Activated T-helper 1 cell treated with anti-CD3 and anti-CD28 coated beads, Interleukin-2, amount 50 U/mL, for 16 hours (primary cell): ENCODE data around the gene MYO18A.

ENCODE experiments used
- DNase-seq, 2 donors: peaks; one replicate each; pipeline ENCODE4 v3.0.0-alpha.2; 2020; ENCODE audit warnings: low read depth in 1 of 2, low spot score in 1 of 2

The MYO18A gene

DNA sequence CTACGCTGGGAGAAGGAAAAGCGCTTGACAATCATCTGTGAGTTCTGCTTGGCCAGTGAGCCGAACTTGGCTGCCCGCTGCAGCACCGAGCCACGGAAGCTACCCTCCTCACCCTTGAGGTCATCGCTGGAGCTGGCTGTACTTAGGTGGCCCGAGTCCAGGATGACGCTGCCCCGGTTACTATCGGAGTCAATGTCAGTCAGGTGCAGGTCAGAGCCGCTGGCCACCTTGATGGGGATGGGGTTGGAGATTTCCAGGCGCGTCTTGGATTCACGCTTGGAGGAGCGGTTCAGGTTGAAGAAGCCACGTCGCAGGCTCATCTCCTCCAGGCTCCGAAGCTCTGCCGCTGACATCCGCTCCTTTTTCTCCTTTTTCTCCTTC is 13.7 kb downstream of the MYO18A start:
- DNase-seq = no peak

- DNase-seq = no peak
Observed at GRCh38 chr17:29165800-29166506, 14.2 kb downstream of the MYO18A start.

- DNase-seq = no peak
Observed at GRCh38 chr17:29165261-29165660, 14.9 kb downstream of the MYO18A start.

DNA sequence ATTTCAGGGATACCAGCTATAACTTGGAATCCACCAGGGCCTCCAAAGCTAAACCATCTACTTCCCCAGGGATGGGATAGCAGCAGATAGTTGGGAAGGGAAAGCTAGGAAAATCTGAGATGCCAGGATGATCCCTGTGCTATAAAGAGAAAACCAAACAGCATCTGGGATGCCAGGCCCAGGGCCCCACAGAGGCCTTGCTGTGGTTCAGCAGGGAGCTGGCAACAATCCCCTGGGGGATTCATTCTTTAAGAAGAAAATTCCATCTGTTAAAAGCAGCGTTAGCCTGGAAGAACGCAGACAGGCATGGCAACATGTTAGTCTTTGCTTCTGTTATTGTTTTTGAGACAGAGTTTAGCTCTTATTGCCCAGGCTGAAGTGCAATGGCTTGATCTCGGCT is 16.6 kb downstream of the MYO18A start:
- no peak for DNase-seq

DNA sequence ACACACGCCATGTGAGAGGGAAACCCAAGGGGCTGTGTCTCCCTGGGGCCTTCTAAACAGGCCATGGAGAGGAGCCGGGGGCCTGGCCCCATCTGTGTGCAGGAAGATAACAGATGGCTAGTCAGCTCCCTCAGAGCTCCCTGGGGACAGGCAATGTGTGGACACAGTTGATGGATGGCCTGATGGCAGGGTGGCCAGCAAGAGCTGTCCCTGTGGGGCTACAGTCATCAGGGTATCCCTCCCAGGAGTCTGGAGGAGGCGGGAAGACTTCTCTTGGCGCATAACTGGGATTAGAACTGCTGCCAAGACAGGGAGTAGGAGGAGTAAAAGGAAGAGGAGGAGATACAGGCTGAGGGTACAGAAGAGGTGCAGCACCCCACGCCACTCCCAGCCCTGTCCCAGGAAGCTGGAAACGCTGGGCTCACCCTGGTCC is 17.3 kb downstream of the MYO18A start:
- no peak for DNase-seq

GRCh38 chr17:29162082-29162908 is 17.9 kb downstream of the MYO18A start:
- DNase-seq = no peak

- DNase-seq = no peak
Observed at GRCh38 chr17:29160253-29160652, 19.9 kb downstream of the MYO18A start.

- DNase-seq = no peak
Observed at GRCh38 chr17:29159306-29159860, 20.8 kb downstream of the MYO18A start.

- no peak for DNase-seq
Observed at GRCh38 chr17:29158488-29159275, 21.5 kb downstream of the MYO18A start.

DNA sequence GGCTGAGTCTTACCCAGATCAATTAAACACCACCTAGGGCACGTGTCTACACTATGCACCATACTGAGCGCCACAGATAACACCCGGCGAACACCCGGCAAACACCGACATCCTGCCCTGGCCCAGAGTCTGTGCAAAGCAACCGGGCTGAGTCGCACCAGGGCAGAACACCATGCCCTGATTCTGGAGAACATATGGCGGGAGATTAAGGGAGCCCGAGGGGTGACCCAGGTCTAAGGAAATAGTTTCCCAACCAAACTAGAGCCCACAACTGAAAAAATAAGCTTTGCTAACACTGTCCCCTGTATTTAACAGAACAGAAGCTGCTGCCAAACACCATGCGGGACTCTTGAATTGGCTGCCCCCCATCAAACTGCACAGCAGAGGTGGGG is 22.1 kb downstream of the MYO18A start:
- no peak for DNase-seq

DNA sequence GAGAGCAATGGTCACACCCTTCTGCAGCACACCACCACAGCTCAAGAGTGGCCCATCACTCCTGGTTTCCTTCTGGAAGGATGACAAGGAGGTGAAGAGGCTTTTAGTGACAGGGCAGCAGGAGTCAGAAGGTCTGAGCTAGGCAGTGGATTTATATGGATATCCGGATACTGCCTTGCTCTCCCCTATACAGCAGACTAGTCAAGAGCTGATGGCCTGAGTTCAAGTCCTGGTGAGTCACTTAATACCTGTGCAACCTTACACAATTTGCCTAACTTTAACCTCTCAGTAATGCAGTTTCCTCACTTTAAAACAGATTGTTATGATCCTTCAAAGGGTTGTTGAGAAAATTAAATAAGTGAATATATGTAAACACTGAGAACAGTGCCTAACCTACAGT is 22.9 kb downstream of the MYO18A start:
- DNase-seq = no peak

DNA sequence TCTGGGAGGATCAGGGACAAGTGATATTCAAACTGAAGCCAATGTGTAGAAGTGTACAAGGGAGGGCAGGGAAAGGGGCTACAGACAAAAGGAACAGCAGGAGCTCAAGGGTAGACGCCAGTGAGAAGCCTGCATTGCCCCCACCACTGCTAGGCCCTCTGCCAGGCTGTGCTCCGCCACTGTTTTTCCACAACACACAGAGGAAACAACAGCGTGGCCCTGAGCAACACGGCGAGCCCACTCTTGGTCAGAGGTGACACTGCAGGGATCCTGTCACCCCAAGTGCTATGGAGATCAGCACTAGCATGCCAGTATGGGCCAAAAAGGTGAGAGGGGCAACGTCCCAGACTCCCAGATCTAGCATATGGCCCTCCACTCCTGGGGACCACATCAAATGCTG is 23.4 kb downstream of the MYO18A start:
- no peak for DNase-seq

GRCh38 chr17:29155966-29156338 is 24.2 kb downstream of the MYO18A start:
- DNase-seq = no peak

DNA sequence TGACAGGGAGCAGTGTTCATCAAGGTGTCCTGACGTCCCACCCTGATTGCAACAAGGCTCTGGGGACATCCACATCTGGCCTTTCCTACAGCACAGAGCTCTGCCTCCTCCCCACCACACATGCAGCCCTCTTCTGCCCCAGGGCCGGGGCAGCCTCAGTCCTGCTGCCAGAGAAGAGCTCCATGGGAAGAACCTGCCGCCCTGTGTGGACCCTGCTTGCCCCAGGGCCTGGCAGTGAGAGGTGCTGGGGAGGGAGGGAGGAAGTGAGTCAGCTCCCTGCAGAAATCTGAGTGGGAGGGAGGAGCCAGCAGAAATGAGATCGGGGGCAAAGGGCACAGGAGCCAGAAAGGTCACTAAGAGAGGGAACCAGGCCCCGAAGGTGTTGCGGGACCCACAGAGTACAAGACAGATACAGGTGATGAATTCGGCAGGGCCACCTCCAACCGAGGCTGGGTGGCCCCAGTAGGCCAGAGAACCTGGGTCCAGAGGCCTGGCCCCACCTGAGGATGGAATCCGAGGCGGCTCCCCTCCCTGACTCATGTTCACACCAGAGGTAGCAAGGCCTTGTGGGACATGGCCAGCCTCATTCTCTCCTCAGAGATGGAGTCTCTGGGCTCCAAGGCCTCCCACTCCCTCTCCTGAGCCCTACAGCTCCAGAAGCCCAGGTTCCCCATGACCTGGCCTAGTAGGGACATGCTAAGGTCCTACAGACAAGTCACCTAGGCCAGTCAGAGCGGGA is 24.8 kb downstream of the MYO18A start:
- DNase-seq = no peak

- no peak for DNase-seq
Observed at GRCh38 chr17:29154516-29155226, 25.5 kb downstream of the MYO18A start.

GRCh38 chr17:29151567-29151966 is 28.6 kb downstream of the MYO18A start:
- DNase-seq = no peak

DNA sequence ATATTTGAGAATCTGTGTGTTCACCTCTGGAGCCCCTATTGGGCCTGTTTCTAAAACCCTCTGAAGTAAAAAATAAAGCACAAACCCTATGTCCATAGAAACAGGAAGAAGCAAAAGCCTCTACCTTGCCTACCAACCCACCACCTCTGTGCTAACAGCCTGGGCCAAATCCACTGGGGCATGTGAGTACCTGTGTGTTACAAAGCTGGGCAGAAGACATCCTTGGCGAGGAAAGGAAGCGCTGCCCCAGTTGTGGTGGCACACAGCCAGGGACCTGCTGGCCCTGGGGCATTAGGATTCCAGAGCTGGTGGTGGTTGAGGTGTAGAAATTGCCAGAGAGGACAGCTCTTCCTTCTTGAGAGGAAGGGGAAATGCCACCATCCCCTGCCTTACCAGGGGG is 30.0 kb downstream of the MYO18A start:
- no peak for DNase-seq

DNA sequence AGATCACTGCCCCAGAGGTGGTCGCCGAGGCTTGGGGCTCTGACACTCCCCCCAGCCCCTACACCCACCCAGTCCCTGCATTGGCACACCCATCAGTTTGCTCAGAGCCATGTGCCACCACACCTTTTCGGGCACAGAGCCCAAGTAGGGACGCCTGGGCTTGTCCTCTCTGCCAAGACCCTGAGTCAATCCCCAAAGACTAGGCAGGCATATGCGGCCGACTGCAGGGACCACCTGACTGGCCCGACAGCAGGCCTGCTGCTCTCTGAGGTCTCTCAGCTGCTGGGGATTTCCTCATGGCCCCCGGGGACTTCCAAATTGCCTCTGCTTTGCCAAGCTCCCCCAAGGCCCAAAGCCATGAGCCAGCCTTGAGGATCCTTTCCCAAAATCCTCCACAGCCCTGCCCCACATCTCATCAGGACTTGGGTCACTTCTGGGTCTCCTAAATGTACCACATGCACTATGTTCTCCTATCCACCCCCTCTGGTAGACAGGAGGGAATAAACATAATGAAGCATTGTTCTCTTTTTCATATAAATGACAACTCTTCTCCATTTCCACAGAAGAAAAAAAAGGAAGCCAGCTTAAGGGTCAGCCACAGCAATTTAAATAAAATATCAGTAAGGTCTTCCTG is 30.6 kb downstream of the MYO18A start:
- no peak for DNase-seq

DNA sequence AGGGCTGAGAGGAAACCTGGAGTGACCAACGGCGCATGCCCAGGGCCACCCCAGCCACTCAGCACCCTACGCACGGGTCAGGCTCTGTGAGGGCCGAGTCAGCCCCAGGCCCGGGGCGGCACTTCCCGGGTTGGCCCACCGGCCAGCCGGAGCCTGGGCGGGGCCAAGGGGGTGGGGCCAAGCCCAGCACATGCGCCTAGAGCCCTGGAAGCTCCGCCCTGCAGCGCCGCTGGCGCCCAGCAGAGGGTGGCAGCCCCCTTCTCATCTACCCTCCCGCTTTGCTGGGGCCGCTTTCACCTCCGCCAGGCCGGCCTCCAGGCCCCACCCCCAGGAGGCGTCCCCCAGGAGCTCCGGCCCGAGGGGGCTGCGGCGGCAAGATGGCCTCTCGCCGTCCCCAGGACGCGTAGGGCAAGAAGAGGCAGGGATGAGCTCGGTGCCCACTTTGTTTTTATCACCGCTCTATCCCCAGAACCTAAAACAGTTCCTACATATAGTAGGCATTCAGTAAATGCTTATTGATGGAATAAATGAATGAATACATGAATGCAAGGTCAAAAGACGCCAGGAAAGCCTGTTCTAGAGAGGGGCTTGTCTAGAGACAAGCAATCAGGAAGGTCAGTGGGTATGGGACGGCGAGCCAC is 31.3 kb downstream of the MYO18A start:
- DNase-seq = peak; percentile 76 to 90
